A549 (cell line): ENCODE results near the gene RIPOR2.

Experiments
- EP300 ChIP-seq, 2 experiments: fragments of >200 bp; sonication (Bioruptor Twin); formaldehyde crosslinking; IDR thresholded peaks; 2 replicates in 1 of 2; 3 replicates in 1 of 2; pipeline ENCODE4 v1.6.1; 2016 to 2017
- KDM1A ChIP-seq: fragments of 200-600 bp; sonication (generic); IDR thresholded peaks from 2 replicates; pipeline ENCODE4 v1.6.1; 2016; ENCODE audit warnings: low read depth, mild to moderate bottlenecking
- KDM5A ChIP-seq: fragments of 200-600 bp; sonication (generic); IDR thresholded peaks from 2 replicates; pipeline ENCODE4 v1.6.1; 2016; ENCODE audit warnings: antibody characterized with exemption, mild to moderate bottlenecking
- PHF8 ChIP-seq: fragments of 200-600 bp; sonication (generic); IDR thresholded peaks from 2 replicates; pipeline ENCODE4 v1.6.1; 2016; ENCODE audit warnings: low read depth, mild to moderate bottlenecking, antibody characterized with exemption, moderate library complexity, borderline replicate concordance
- POLR2A ChIP-seq: IDR thresholded peaks from 2 replicates; pipeline ENCODE4 v1.6.1; 2012; ENCODE audit warnings: mild to moderate bottlenecking, low read length
- RAD21 ChIP-seq, 2 experiments: fragments of >200 bp in 1 of 2; sonication (Bioruptor Twin) in 1 of 2; formaldehyde crosslinking in 1 of 2; IDR thresholded peaks in 1 of 2; conservative IDR thresholded peaks in 1 of 2; 2 replicates in 1 of 2; 3 replicates in 1 of 2; pipeline ENCODE4 v1.6.1; 2012 to 2018; ENCODE audit warnings: inconsistent platforms in 1 of 2
- RNF2 ChIP-seq: fragments of 200-600 bp; sonication (generic); IDR thresholded peaks from 2 replicates; pipeline ENCODE4 v1.6.1; 2016; ENCODE audit warnings: low read depth, mild to moderate bottlenecking, antibody characterized with exemption, moderate library complexity, borderline replicate concordance
- SMC3 ChIP-seq: fragments of >200 bp; sonication (Bioruptor Twin); formaldehyde crosslinking; IDR thresholded peaks from 3 replicates; pipeline ENCODE4 v1.6.1; 2018; ENCODE audit warnings: inconsistent platforms
- TF ChIP-seq, protein P1 (sequence below): fragments of 200-600 bp; sonication (generic); IDR thresholded peaks from 2 replicates; pipeline ENCODE4 v1.6.1; 2016; ENCODE audit warnings: antibody characterized with exemption, mild to moderate bottlenecking, moderate library complexity
- TF ChIP-seq, protein P2 (sequence below): fragments of >200 bp; sonication (Bioruptor Twin); formaldehyde crosslinking; IDR thresholded peaks from 3 replicates; pipeline ENCODE4 v1.5.1; 2016

- TF ChIP-seq RAD21 (conservative IDR thresholded peaks at IDR 0.05 in 1 of 2, IDR thresholded peaks at IDR 0.05 in 1 of 2) (no peak), POLR2A (no peak), KDM5A (no peak), RNF2 (no peak), PHF8 (no peak), EP300 (IDR thresholded peaks at IDR 0.05) (no peak), SMC3 (no peak), KDM1A (no peak)
- TF ChIP-seq, protein P1, sequence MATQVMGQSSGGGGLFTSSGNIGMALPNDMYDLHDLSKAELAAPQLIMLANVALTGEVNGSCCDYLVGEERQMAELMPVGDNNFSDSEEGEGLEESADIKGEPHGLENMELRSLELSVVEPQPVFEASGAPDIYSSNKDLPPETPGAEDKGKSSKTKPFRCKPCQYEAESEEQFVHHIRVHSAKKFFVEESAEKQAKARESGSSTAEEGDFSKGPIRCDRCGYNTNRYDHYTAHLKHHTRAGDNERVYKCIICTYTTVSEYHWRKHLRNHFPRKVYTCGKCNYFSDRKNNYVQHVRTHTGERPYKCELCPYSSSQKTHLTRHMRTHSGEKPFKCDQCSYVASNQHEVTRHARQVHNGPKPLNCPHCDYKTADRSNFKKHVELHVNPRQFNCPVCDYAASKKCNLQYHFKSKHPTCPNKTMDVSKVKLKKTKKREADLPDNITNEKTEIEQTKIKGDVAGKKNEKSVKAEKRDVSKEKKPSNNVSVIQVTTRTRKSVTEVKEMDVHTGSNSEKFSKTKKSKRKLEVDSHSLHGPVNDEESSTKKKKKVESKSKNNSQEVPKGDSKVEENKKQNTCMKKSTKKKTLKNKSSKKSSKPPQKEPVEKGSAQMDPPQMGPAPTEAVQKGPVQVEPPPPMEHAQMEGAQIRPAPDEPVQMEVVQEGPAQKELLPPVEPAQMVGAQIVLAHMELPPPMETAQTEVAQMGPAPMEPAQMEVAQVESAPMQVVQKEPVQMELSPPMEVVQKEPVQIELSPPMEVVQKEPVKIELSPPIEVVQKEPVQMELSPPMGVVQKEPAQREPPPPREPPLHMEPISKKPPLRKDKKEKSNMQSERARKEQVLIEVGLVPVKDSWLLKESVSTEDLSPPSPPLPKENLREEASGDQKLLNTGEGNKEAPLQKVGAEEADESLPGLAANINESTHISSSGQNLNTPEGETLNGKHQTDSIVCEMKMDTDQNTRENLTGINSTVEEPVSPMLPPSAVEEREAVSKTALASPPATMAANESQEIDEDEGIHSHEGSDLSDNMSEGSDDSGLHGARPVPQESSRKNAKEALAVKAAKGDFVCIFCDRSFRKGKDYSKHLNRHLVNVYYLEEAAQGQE: no peak
- TF ChIP-seq, protein P2, sequence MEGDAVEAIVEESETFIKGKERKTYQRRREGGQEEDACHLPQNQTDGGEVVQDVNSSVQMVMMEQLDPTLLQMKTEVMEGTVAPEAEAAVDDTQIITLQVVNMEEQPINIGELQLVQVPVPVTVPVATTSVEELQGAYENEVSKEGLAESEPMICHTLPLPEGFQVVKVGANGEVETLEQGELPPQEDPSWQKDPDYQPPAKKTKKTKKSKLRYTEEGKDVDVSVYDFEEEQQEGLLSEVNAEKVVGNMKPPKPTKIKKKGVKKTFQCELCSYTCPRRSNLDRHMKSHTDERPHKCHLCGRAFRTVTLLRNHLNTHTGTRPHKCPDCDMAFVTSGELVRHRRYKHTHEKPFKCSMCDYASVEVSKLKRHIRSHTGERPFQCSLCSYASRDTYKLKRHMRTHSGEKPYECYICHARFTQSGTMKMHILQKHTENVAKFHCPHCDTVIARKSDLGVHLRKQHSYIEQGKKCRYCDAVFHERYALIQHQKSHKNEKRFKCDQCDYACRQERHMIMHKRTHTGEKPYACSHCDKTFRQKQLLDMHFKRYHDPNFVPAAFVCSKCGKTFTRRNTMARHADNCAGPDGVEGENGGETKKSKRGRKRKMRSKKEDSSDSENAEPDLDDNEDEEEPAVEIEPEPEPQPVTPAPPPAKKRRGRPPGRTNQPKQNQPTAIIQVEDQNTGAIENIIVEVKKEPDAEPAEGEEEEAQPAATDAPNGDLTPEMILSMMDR: no peak
These were observed 13.6 kb downstream of the RIPOR2 start for GRCh38 chr6:24922170-24922569.
